Osteoblast (primary cell): ENCODE results near the gene HDAC8. TPM values are rescaled to one million over a fixed set of nuclear protein-coding genes. Genes with fewer than 3 reads are reported as not detected.

ENCODE experiments used
- DNase-seq: peaks from one replicate; pipeline ENCODE4 v3.0.0; 2011; ENCODE audit warnings: low spot score, mixed read lengths; ENCODE audit not compliant: insufficient read length; ENCODE audit errors: missing footprints
- H2AFZ ChIP-seq: 2 replicates; pipeline ENCODE4 v1.6.0; 2011; ENCODE audit warnings: mild to moderate bottlenecking, low read length
- H3K27ac ChIP-seq: 2 replicates; pipeline ENCODE4 v1.5.1; 2011; ENCODE audit warnings: mild to moderate bottlenecking, low read depth, low read length, moderate library complexity
- H3K27me3 ChIP-seq: 2 replicates; pipeline ENCODE4 v1.6.0; 2012; ENCODE audit warnings: mild to moderate bottlenecking, control low read depth, inconsistent platforms, low read length, moderate library complexity; ENCODE audit not compliant: insufficient read depth
- H3K36me3 ChIP-seq: 2 replicates; pipeline ENCODE4 v1.5.1; 2011; ENCODE audit warnings: mild to moderate bottlenecking, low read length, control low read depth, moderate library complexity; ENCODE audit not compliant: insufficient read depth
- H3K4me1 ChIP-seq: 2 replicates; pipeline ENCODE4 v1.5.1; 2011; ENCODE audit warnings: mild to moderate bottlenecking, low read length, control low read depth, moderate library complexity; ENCODE audit not compliant: insufficient read depth
- H3K4me2 ChIP-seq: 2 replicates; pipeline ENCODE4 v1.6.0; 2011; ENCODE audit warnings: mild to moderate bottlenecking, low read length; ENCODE audit not compliant: insufficient read depth
- H3K4me3 ChIP-seq: fragments of 200-600 bp; sonication (generic); 3 replicates; pipeline ENCODE4 v1.5.1; 2012; ENCODE audit warnings: mild to moderate bottlenecking, low read length, inconsistent platforms; ENCODE audit not compliant: insufficient read depth
- H3K79me2 ChIP-seq: 2 replicates; pipeline ENCODE4 v1.6.0; 2012; ENCODE audit warnings: mild to moderate bottlenecking, low read length, control low read depth, inconsistent platforms; ENCODE audit not compliant: insufficient read depth
- H3K9me3 ChIP-seq: 2 replicates; pipeline ENCODE4 v1.5.1; 2011; ENCODE audit warnings: low read depth, low read length, control low read depth
- H4K20me1 ChIP-seq: 2 replicates; pipeline ENCODE4 v1.6.0; 2012; ENCODE audit warnings: mild to moderate bottlenecking, low read length, control low read depth; ENCODE audit not compliant: insufficient read depth
- CTCF ChIP-seq: IDR thresholded peaks from 2 replicates; pipeline ENCODE4 v1.5.1; 2011; ENCODE audit warnings: mild to moderate bottlenecking, low read depth, low read length, moderate library complexity; ENCODE audit errors: extremely low read depth
- total RNA-seq: library from RNA; depleted of rRNA; stranded (reverse); fragments of >200 nt; gene quantifications from 2 replicates; pipeline ENCODE4 v1.2.3, GENCODE V29; 2012

The HDAC8 gene
- total RNA-seq, 1 donor, result 24.6 TPM

- H3K79me2 ChIP-seq, result no peaks in the 10 kb centered on the region
Measured at GRCh38 chrX:72352786-72353185, 219.9 kb downstream of the HDAC8 start.

GRCh38 chrX:72351606-72352334, 220.9 kb downstream of the HDAC8 start:
- no peak for TF ChIP-seq CTCF
- H3K4me2 ChIP-seq, result no peak overlapping the region
- H3K27me3 ChIP-seq, result peaks cover 20% of the 10 kb centered on the region
- no peak overlapping the region for H3K4me3 ChIP-seq
- H4K20me1 ChIP-seq, result peaks cover 2% of the 10 kb centered on the region
- no peak for DNase-seq
- no peaks in the 10 kb centered on the region for H3K36me3 ChIP-seq
- peaks cover 7% of the 10 kb centered on the region for H3K4me1 ChIP-seq
- no peak overlapping the region for H3K27ac ChIP-seq
- H2AFZ ChIP-seq, result no peak overlapping the region
- H3K9me3 ChIP-seq, result no peaks in the 10 kb centered on the region
- H3K79me2 ChIP-seq, result no peaks in the 10 kb centered on the region

More at GRCh38 chrX:72352786-72353185, 219.9 kb downstream of the HDAC8 start:
- Histone ChIP-seq H3K27ac (no peak overlapping the region), H2AFZ (no peak overlapping the region), H3K4me3 (no peak overlapping the region), H3K4me1 (peaks cover 7% of the 10 kb centered on the region), H4K20me1 (peaks cover 2% of the 10 kb centered on the region), H3K27me3 (peaks cover 24% of the 10 kb centered on the region), H3K4me2 (no peak overlapping the region), H3K36me3 (no peaks in the 10 kb centered on the region), H3K9me3 (no peaks in the 10 kb centered on the region)
- DNase-seq, result no peak
- TF ChIP-seq CTCF, result no peak

GRCh38 chrX:72349190-72349589, 223.5 kb downstream of the HDAC8 start:
- H3K4me1 ChIP-seq, result peaks cover 7% of the 10 kb centered on the region
- H2AFZ ChIP-seq, result no peak overlapping the region
- H3K4me3 ChIP-seq, result no peak overlapping the region
- peaks cover 6% of the 10 kb centered on the region for H4K20me1 ChIP-seq
- H3K27me3 ChIP-seq, result peaks cover 7% of the 10 kb centered on the region
- H3K79me2 ChIP-seq, result no peaks in the 10 kb centered on the region
- H3K36me3 ChIP-seq, result no peaks in the 10 kb centered on the region
- DNase-seq, result no peak
- TF ChIP-seq CTCF, result no peak
- H3K9me3 ChIP-seq, result no peaks in the 10 kb centered on the region
- H3K4me2 ChIP-seq, result no peak overlapping the region
- H3K27ac ChIP-seq, result no peak overlapping the region

- Histone ChIP-seq H3K9me3 (no peaks in the 10 kb centered on the region), H3K4me1 (peaks cover 7% of the 10 kb centered on the region), H3K27ac (no peak overlapping the region), H3K4me3 (no peak overlapping the region), H3K79me2 (no peaks in the 10 kb centered on the region), H3K36me3 (no peaks in the 10 kb centered on the region), H3K27me3 (peaks cover 7% of the 10 kb centered on the region), H4K20me1 (peaks cover 9% of the 10 kb centered on the region), H2AFZ (no peak overlapping the region), H3K4me2 (no peak overlapping the region)
- no peak for TF ChIP-seq CTCF
- no peak for DNase-seq
Measured at GRCh38 chrX:72348247-72348979, 224.2 kb downstream of the HDAC8 start.
